Natural killer cell (primary cell): Measurements from ENCODE around the gene HSD17B12. TPM values are rescaled to one million over a fixed set of nuclear protein-coding genes. Genes with fewer than 3 reads are reported as not detected.

ENCODE experiments used
- ATAC-seq, 3 donors: fragments of 150-1000 bp in 2 of 3; fragments of 200-7000 bp in 1 of 3; cut with Tn5 transposase; 1 replicate in 1 of 3; 2 replicates in 2 of 3; pipeline ENCODE4 v1.10.0; 2021; ENCODE audit warnings: mild to moderate bottlenecking in 2 of 3, moderate library complexity in 2 of 3
- DNase-seq, 2 donors: peaks; one replicate each; pipeline versions ENCODE4 v3.0.0 to v3.0.0-alpha.2; 2013 to 2021; ENCODE audit warnings: mixed read lengths in 1 of 2
- H3K27ac ChIP-seq: one replicate; pipeline ENCODE4 v1.5.1; 2013; ENCODE audit warnings: mild to moderate bottlenecking, low read length
- H3K27me3 ChIP-seq: one replicate; pipeline ENCODE4 v1.6.1; 2013; ENCODE audit warnings: low read length; ENCODE audit not compliant: control insufficient read depth, insufficient read depth
- H3K36me3 ChIP-seq: one replicate; pipeline ENCODE4 v1.6.1; 2013; ENCODE audit warnings: low read length; ENCODE audit not compliant: control insufficient read depth, insufficient read depth
- H3K4me1 ChIP-seq: one replicate; pipeline ENCODE4 v1.6.1; 2013; ENCODE audit warnings: low read length; ENCODE audit not compliant: control insufficient read depth, insufficient read depth
- H3K4me3 ChIP-seq: one replicate; pipeline ENCODE4 v1.5.1; 2013; ENCODE audit warnings: low read length
- H3K9me3 ChIP-seq: one replicate; pipeline ENCODE4 v1.6.1; 2013; ENCODE audit warnings: low read length; ENCODE audit not compliant: control insufficient read depth, insufficient read depth
- H3K27ac Mint-ChIP-seq, 2 donors: one replicate each; pipeline ENCODE4 v1.8.0; 2022; ENCODE audit warnings: mild to moderate bottlenecking in 2 of 2, mixed read lengths in 2 of 2, moderate library complexity in 1 of 2
- H3K27me3 Mint-ChIP-seq, 2 donors: one replicate each; pipeline ENCODE4 v1.8.0; 2022; ENCODE audit warnings: low read depth in 2 of 2, mixed read lengths in 2 of 2
- H3K36me3 Mint-ChIP-seq: one replicate; pipeline ENCODE4 v1.8.0; 2022; ENCODE audit warnings: mixed read lengths
- H3K4me1 Mint-ChIP-seq, 2 donors: one replicate each; pipeline ENCODE4 v1.8.0; 2022; ENCODE audit warnings: mixed read lengths in 2 of 2
- H3K4me3 Mint-ChIP-seq: one replicate; pipeline ENCODE4 v1.8.0; 2022; ENCODE audit warnings: mild to moderate bottlenecking, moderate library complexity, mixed read lengths
- H3K9me3 Mint-ChIP-seq, 2 donors: one replicate each; pipeline ENCODE4 v1.8.0; 2022; ENCODE audit warnings: mixed read lengths in 2 of 2
- CTCF ChIP-seq: fragments of 200-600 bp; IDR thresholded peaks from one replicate; pipeline ENCODE4 v1.8.0; 2022; ENCODE audit warnings: antibody characterized with exemption
- WGBS: methylation state at CpG from one replicate; pipeline ENCODE4 v1.1.7; 2013; ENCODE audit warnings: missing lambda C conversion rate; ENCODE audit not compliant: insufficient coverage; 5-methylcytosine and 5-hydroxymethylcytosine counted together
- intact Hi-C: fragments of 100-400 bp; cut with micrococcal nuclease; formaldehyde crosslinking; loops from one replicate; pipeline ENCODE4 v1.14.2; 2022
- total RNA-seq, 4 donors: library from RNA; stranded (reverse); fragments of 120-200 nt in 1 of 4; gene quantifications; one replicate each; pipeline versions ENCODE4 v1.2.3 to v1.2.4, GENCODE V29; 2013 to 2022

HSD17B12 gene
- total RNA-seq, 3 donors from 2014 or later (not counting 1 experiment from before 2014, with no cell fraction given), result 21.0 to 26.3 (median 26.1) TPM

DNA sequence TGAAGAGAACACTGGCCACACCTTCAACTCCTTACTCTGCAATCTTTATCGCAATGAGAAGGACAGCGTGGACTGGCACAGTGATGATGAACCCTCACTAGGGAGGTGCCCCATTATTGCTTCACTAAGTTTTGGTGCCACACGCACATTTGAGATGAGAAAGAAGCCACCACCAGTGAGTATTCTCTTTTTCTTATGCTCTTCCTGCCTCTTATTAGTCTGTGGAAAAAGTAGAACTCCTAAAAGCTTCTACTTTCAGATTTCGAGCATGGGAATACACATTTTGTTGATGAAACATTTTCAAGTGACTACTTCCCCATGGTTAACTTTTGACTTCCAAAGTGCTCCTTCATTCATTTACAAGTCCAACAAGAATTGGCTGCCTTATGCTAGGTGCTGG lies 221.0 kb downstream of the HSD17B12 start:
- no peaks in the 10 kb centered on the region for H3K9me3 ChIP-seq
- ATAC-seq (no peak), DNase-seq (no peak)
- no peak overlapping the region for H3K4me3 ChIP-seq
- H3K27me3 Mint-ChIP-seq, result no peaks in the 10 kb centered on the region
- peaks cover 37% of the 10 kb centered on the region for H3K36me3 Mint-ChIP-seq
- no peaks in the 10 kb centered on the region for H3K4me1 ChIP-seq
- H3K27ac Mint-ChIP-seq, result no peak overlapping the region
- 92% methylated on average over 4 of the region's 4 CpGs for WGBS
- no peak overlapping the region for H3K4me3 Mint-ChIP-seq
- no peaks in the 10 kb centered on the region for H3K27me3 ChIP-seq
- no peak for TF ChIP-seq CTCF
- H3K27ac ChIP-seq, result no peak overlapping the region
- peaks cover 0 to 5% of the 10 kb centered on the region in 2 donors for H3K4me1 Mint-ChIP-seq
- H3K36me3 ChIP-seq, result peaks cover 67% of the 10 kb centered on the region
- intact Hi-C loops, result no loop called here
- H3K9me3 Mint-ChIP-seq, result no peaks in the 10 kb centered on the region

GRCh38 chr11:43903078-43903477 lies 222.5 kb downstream of the HSD17B12 start:
- DNase-seq, result no peak
- no peak for TF ChIP-seq CTCF
- WGBS, result 100% methylated on average over 1 of the region's 2 CpGs
- Mint-ChIP-seq H3K27me3 (no peaks in the 10 kb centered on the region), H3K36me3 (peaks cover 30% of the 10 kb centered on the region), H3K9me3 (no peaks in the 10 kb centered on the region), H3K4me1 (peaks cover 6 to 20% of the 10 kb centered on the region in 2 donors), H3K27ac (no peak overlapping the region), H3K4me3 (no peak overlapping the region)
- Histone ChIP-seq H3K9me3 (no peaks in the 10 kb centered on the region), H3K4me1 (no peaks in the 10 kb centered on the region), H3K36me3 (peaks cover 57% of the 10 kb centered on the region), H3K27ac (no peak overlapping the region), H3K27me3 (no peaks in the 10 kb centered on the region), H3K4me3 (no peak overlapping the region)
- ATAC-seq, result no peak
- intact Hi-C loops, result no loop called here

DNA sequence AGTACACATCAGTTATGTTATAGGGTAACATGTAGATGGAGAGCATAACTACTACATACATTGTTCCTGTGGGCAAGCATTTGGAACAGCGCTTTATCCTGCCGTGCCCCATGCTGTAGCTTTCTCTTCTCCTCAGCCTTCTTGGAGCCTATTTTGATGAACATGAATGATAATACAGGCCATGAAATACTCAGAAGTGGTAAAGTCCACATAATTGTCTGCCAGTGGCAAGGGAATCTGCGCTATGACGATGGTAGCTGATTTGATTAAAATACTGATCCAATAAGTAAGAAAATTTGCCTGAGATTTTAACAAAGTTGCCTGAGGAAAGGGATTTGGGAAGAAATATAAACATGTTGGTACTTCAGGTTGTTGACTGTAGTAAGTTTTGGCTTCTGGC lies 223.4 kb downstream of the HSD17B12 start:
- intact Hi-C loops, result no loop called here
- Histone ChIP-seq H3K4me3 (no peak overlapping the region), H3K27me3 (no peaks in the 10 kb centered on the region), H3K4me1 (no peaks in the 10 kb centered on the region), H3K9me3 (no peaks in the 10 kb centered on the region), H3K27ac (no peak overlapping the region), H3K36me3 (peaks cover 56% of the 10 kb centered on the region)
- Mint-ChIP-seq H3K27me3 (no peaks in the 10 kb centered on the region), H3K36me3 (peaks cover 26% of the 10 kb centered on the region), H3K27ac (no peak overlapping the region), H3K9me3 (no peaks in the 10 kb centered on the region), H3K4me1 (peaks cover 6 to 20% of the 10 kb centered on the region in 2 donors), H3K4me3 (no peak overlapping the region)
- WGBS, result over 99% methylated on average over 4 of the region's 4 CpGs
- DNase-seq (no peak), ATAC-seq (no peak)
- TF ChIP-seq CTCF, result no peak
